Cardiac muscle cell (in vitro differentiated cells and primary cell): Measurements from ENCODE around the gene FAM120A. TPM values are rescaled to one million over a fixed set of nuclear protein-coding genes. Genes with fewer than 3 reads are reported as not detected.
A peak's percentile ranks its signal among the peaks of the same experiment; 100 is the strongest.

ENCODE experiments used
- DNase-seq, 2 donors: peaks; one replicate each; pipeline versions ENCODE4 v3.0.0 to v3.0.0-alpha.2; 2010 to 2017; ENCODE audit warnings: low read depth in 1 of 2, low spot score in 1 of 2
- H3K27ac ChIP-seq: fragments of 200-600 bp; sonication (generic); 2 replicates; pipeline ENCODE4 v1.5.1; 2016
- H3K27me3 ChIP-seq: fragments of 200-600 bp; sonication (generic); 2 replicates; pipeline ENCODE4 v1.6.0; 2016; ENCODE audit warnings: control low read depth
- H3K36me3 ChIP-seq: fragments of 200-600 bp; sonication (generic); 2 replicates; pipeline ENCODE4 v1.5.1; 2016; ENCODE audit warnings: control low read depth
- H3K4me1 ChIP-seq: fragments of 200-600 bp; sonication (generic); 2 replicates; pipeline ENCODE4 v1.8.1; 2017; ENCODE audit warnings: low read depth, mild to moderate bottlenecking, mixed run types
- H3K4me3 ChIP-seq: fragments of 200-600 bp; sonication (generic); 2 replicates; pipeline ENCODE4 v1.5.1; 2016; ENCODE audit warnings: mild to moderate bottlenecking
- H3K9me3 ChIP-seq: fragments of 200-600 bp; sonication (generic); 2 replicates; pipeline ENCODE4 v1.5.1; 2017; ENCODE audit warnings: low read depth, mild to moderate bottlenecking, control low read depth
- CTCF ChIP-seq: IDR thresholded peaks from 2 replicates; pipeline ENCODE4 v1.5.1; 2012; ENCODE audit warnings: low read depth, mild to moderate bottlenecking, low read length
- polyA plus RNA-seq: library from polyadenylated mRNA; unstranded; fragments of >200 nt; fragmentation: Nextera tagmentation; extraction: Ambion mirVana; gene quantifications from 2 replicates; pipeline ENCODE4 v1.2.1, GENCODE V29; 2016
- total RNA-seq: library from RNA; depleted of rRNA; stranded (reverse); fragments of >200 nt; gene quantifications from 2 replicates; pipeline ENCODE4 v1.2.3, GENCODE V29; 2016

Gene FAM120A
- total and polyA plus RNA-seq, 2 experiments from 2014 or later: 12.9 to 39.8 TPM

GRCh38 chr9:93479726-93480125 is 28.2 kb downstream of the FAM120A start:
- Histone ChIP-seq H3K4me1 (peaks cover 21% of the 10 kb centered on the region), H3K27ac (no peak overlapping the region), H3K9me3 (no peaks in the 10 kb centered on the region), H3K36me3 (no peaks in the 10 kb centered on the region), H3K27me3 (no peaks in the 10 kb centered on the region), H3K4me3 (no peak overlapping the region)
- DNase-seq: peak in 1 of 2 donors; percentile 69
- no peak for TF ChIP-seq CTCF

GRCh38 chr9:93480262-93480661 is 28.8 kb downstream of the FAM120A start:
- Histone ChIP-seq H3K4me1 (peaks cover 21% of the 10 kb centered on the region), H3K27ac (no peak overlapping the region), H3K4me3 (no peak overlapping the region), H3K27me3 (no peaks in the 10 kb centered on the region), H3K9me3 (no peaks in the 10 kb centered on the region), H3K36me3 (no peaks in the 10 kb centered on the region)
- no peak for TF ChIP-seq CTCF
- DNase-seq: no peak

- TF ChIP-seq CTCF: no peak
- Histone ChIP-seq H3K27me3 (no peaks in the 10 kb centered on the region), H3K4me3 (no peak overlapping the region), H3K4me1 (peaks cover 20% of the 10 kb centered on the region), H3K9me3 (no peaks in the 10 kb centered on the region), H3K36me3 (no peaks in the 10 kb centered on the region), H3K27ac (no peak overlapping the region)
- peak in 1 of 2 donors; percentile 20 for DNase-seq
Measured at GRCh38 chr9:93480728-93481324, 29.3 kb downstream of the FAM120A start.

- no peaks in the 10 kb centered on the region for H3K9me3 ChIP-seq
- no peak for DNase-seq
- no peak for TF ChIP-seq CTCF
- H3K27ac ChIP-seq: no peak overlapping the region
- no peaks in the 10 kb centered on the region for H3K27me3 ChIP-seq
- H3K4me1 ChIP-seq: peaks cover 10% of the 10 kb centered on the region
- no peak overlapping the region for H3K4me3 ChIP-seq
- H3K36me3 ChIP-seq: no peaks in the 10 kb centered on the region
Measured at GRCh38 chr9:93483497-93483896, 32.0 kb downstream of the FAM120A start.

- no peak for TF ChIP-seq CTCF
- Histone ChIP-seq H3K4me1 (peaks cover 2% of the 10 kb centered on the region), H3K4me3 (no peak overlapping the region), H3K36me3 (no peaks in the 10 kb centered on the region), H3K9me3 (no peaks in the 10 kb centered on the region), H3K27me3 (no peaks in the 10 kb centered on the region), H3K27ac (no peak overlapping the region)
- DNase-seq: no peak
Measured at GRCh38 chr9:93486268-93486667, 34.8 kb downstream of the FAM120A start.
